H54 (cell line): ENCODE measurements around the gene SZRD1.

Experiments used
- DNase-seq: peaks from one replicate; pipeline ENCODE4 v3.0.0; 2011; ENCODE audit warnings: low spot score, mixed read lengths; ENCODE audit not compliant: insufficient read length
- FAIRE-seq: peaks from 3 replicates; lab custom pipeline; 2011; peaks lifted over from hg19 to GRCh38; lab: Jason Lieb, UNC
- POLR2A ChIP-seq: IDR thresholded peaks from 2 replicates; pipeline ENCODE4 v1.6.1; 2011; ENCODE audit warnings: low read depth, mild to moderate bottlenecking, low read length

The SZRD1 gene

GRCh38 chr1:16394977-16395376 lies 27.9 kb downstream of the SZRD1 start:
- DNase-seq (no peak), FAIRE-seq (no peak)
- TF ChIP-seq POLR2A: no peak

GRCh38 chr1:16396591-16396990 lies 29.5 kb downstream of the SZRD1 start:
- no peak for TF ChIP-seq POLR2A
- FAIRE-seq: peak; percentile 84
- DNase-seq: peak; percentile 47

- FAIRE-seq: no peak
- DNase-seq: no peak
- no peak for TF ChIP-seq POLR2A
These were observed 30.1 kb downstream of the SZRD1 start for GRCh38 chr1:16397120-16397519.

- no peak for DNase-seq
- FAIRE-seq: no peak
These were observed 31.4 kb downstream of the SZRD1 start for GRCh38 chr1:16398371-16398953.

GRCh38 chr1:16402742-16403141 lies 35.7 kb downstream of the SZRD1 start:
- no peak for TF ChIP-seq POLR2A
- no peak for DNase-seq
- no peak for FAIRE-seq

More at GRCh38 chr1:16398371-16398953, 31.4 kb downstream of the SZRD1 start:
- TF ChIP-seq POLR2A: no peak

GRCh38 chr1:16405441-16405840 lies 38.4 kb downstream of the SZRD1 start:
- DNase-seq (no peak), FAIRE-seq (no peak)
- no peak for TF ChIP-seq POLR2A

GRCh38 chr1:16406868-16407267 lies 39.8 kb downstream of the SZRD1 start:
- TF ChIP-seq POLR2A: no peak
- no peak for FAIRE-seq
- DNase-seq: no peak

GRCh38 chr1:16409536-16410152 lies 42.6 kb downstream of the SZRD1 start:
- no peak for TF ChIP-seq POLR2A
- DNase-seq (no peak), FAIRE-seq (no peak)

GRCh38 chr1:16410803-16411202 lies 43.8 kb downstream of the SZRD1 start:
- FAIRE-seq (no peak), DNase-seq (no peak)
- no peak for TF ChIP-seq POLR2A

GRCh38 chr1:16413191-16413590 lies 46.1 kb downstream of the SZRD1 start:
- FAIRE-seq (no peak), DNase-seq (no peak)
- TF ChIP-seq POLR2A: no peak

GRCh38 chr1:16418823-16419425 lies 51.9 kb downstream of the SZRD1 start:
- DNase-seq (no peak), FAIRE-seq (no peak)
- TF ChIP-seq POLR2A: no peak

GRCh38 chr1:16420424-16421118 lies 53.5 kb downstream of the SZRD1 start:
- TF ChIP-seq POLR2A: no peak
- FAIRE-seq: no peak
- DNase-seq: no peak

- TF ChIP-seq POLR2A: no peak
- no peak for DNase-seq
- no peak for FAIRE-seq
These were observed 54.2 kb downstream of the SZRD1 start for GRCh38 chr1:16421201-16421600.

- no peak for FAIRE-seq
- no peak for DNase-seq
- no peak for TF ChIP-seq POLR2A
These were observed 55.0 kb downstream of the SZRD1 start for GRCh38 chr1:16422041-16422440.
